HepG2 (cell line): ENCODE data around the gene CEP170. TPM values are rescaled to one million over a fixed set of nuclear protein-coding genes. Genes with fewer than 3 reads are reported as not detected.

Source experiments
- BCL3 ChIP-seq: sonication (generic); formaldehyde crosslinking; IDR thresholded peaks from 2 replicates; pipeline ENCODE4 v1.5.1; 2020; ENCODE audit warnings: mild to moderate bottlenecking, missing genetic modification reagents, moderate library complexity
- CHD2 ChIP-seq: IDR thresholded peaks from 2 replicates; pipeline ENCODE4 v1.6.1; 2011; ENCODE audit warnings: low read depth, low read length, improper control_type of control experiment
- CREB1 ChIP-seq, 2 experiments: fragments of 450-650 bp in 1 of 2; IDR thresholded peaks; 2 replicates each; pipeline ENCODE4 v1.6.1; 2016 to 2017; ENCODE audit warnings: control low read depth in 1 of 2, mild to moderate bottlenecking in 1 of 2, missing compliant biosample characterization in 1 of 2, missing genetic modification characterization in 1 of 2
- ERF ChIP-seq: IDR thresholded peaks from 2 replicates; pipeline ENCODE4 v1.6.1; 2018; ENCODE audit warnings: missing biosample characterization, missing genetic modification reagents
- ETV5 ChIP-seq: IDR thresholded peaks from 2 replicates; pipeline ENCODE4 v1.6.1; 2018; ENCODE audit warnings: missing biosample characterization, missing genetic modification reagents, inconsistent platforms, borderline replicate concordance
- FOSL2 ChIP-seq: sonication (generic); formaldehyde crosslinking; IDR thresholded peaks from 2 replicates; pipeline ENCODE4 v1.4.0; 2020; ENCODE audit warnings: missing genetic modification reagents
- GATAD2A ChIP-seq: IDR thresholded peaks from 2 replicates; pipeline ENCODE4 v1.6.1; 2016
- NCOA1 ChIP-seq: sonication (generic); formaldehyde crosslinking; IDR thresholded peaks from 2 replicates; pipeline ENCODE4 v1.9.0; 2021; ENCODE audit warnings: missing genetic modification reagents
- NONO ChIP-seq, 2 experiments: fragments of 450-650 bp in 1 of 2; sonication (generic) in 1 of 2; formaldehyde crosslinking in 1 of 2; IDR thresholded peaks in 1 of 2; conservative IDR thresholded peaks in 1 of 2; 2 replicates each; pipeline versions ENCODE4 v1.6.1 to v1.8.0; 2017 to 2022; ENCODE audit warnings: mild to moderate bottlenecking in 1 of 2, missing genetic modification reagents in 1 of 2, moderate library complexity in 1 of 2
- RAD51 ChIP-seq: fragments of 450-650 bp; IDR thresholded peaks from 2 replicates; pipeline ENCODE4 v1.6.1; 2016; ENCODE audit warnings: borderline replicate concordance
- RBM39 ChIP-seq: fragments of 200-400 bp; formaldehyde crosslinking; IDR thresholded peaks from one replicate; pipeline ENCODE4 v1.6.1; 2018; ENCODE audit warnings: antibody characterized with exemption, mild to moderate bottlenecking, low read depth, low read length; ENCODE audit not compliant: poor library complexity, severe bottlenecking
- SCMH1 ChIP-seq: sonication (generic); formaldehyde crosslinking; IDR thresholded peaks from 2 replicates; pipeline ENCODE4 v1.9.0; 2021; ENCODE audit warnings: missing genetic modification reagents, mild to moderate bottlenecking, borderline replicate concordance
- SPEN ChIP-seq: sonication (generic); formaldehyde crosslinking; IDR thresholded peaks from 2 replicates; pipeline ENCODE4 v1.5.1; 2020; ENCODE audit warnings: low read depth, mild to moderate bottlenecking, missing genetic modification reagents
- UBTF ChIP-seq: sonication (generic); formaldehyde crosslinking; IDR thresholded peaks from 2 replicates; pipeline ENCODE4 v1.4.0; 2020; ENCODE audit warnings: mild to moderate bottlenecking, missing genetic modification reagents
- YEATS2 ChIP-seq: sonication (generic); formaldehyde crosslinking; IDR thresholded peaks from 2 replicates; pipeline ENCODE4 v1.4.0; 2020; ENCODE audit warnings: missing genetic modification reagents, borderline replicate concordance
- YEATS4 ChIP-seq: sonication (generic); formaldehyde crosslinking; IDR thresholded peaks from 2 replicates; pipeline ENCODE4 v1.4.0; 2020; ENCODE audit warnings: missing genetic modification reagents, borderline replicate concordance
- ZBTB2 ChIP-seq: sonication (generic); formaldehyde crosslinking; IDR thresholded peaks from 2 replicates; pipeline ENCODE4 v1.8.0; 2022; ENCODE audit warnings: low read depth, missing genetic modification reagents
- ZBTB43 ChIP-seq: sonication (generic); formaldehyde crosslinking; conservative IDR thresholded peaks from 2 replicates; pipeline ENCODE4 v1.4.0; 2020; ENCODE audit warnings: missing genetic modification reagents
- ZNF143 ChIP-seq: sonication (generic); formaldehyde crosslinking; IDR thresholded peaks from 2 replicates; pipeline ENCODE4 v1.4.0; 2020; ENCODE audit warnings: missing genetic modification reagents
- ZNF274 ChIP-seq: sonication (generic); formaldehyde crosslinking; IDR thresholded peaks from 2 replicates; pipeline ENCODE4 v1.5.1; 2020; ENCODE audit warnings: mild to moderate bottlenecking, missing genetic modification reagents
- ZNF451 ChIP-seq: sonication (generic); formaldehyde crosslinking; IDR thresholded peaks from 2 replicates; pipeline ENCODE4 v1.5.0; 2020; ENCODE audit warnings: mild to moderate bottlenecking, missing genetic modification reagents
- ZNF781 ChIP-seq: sonication (generic); formaldehyde crosslinking; IDR thresholded peaks from 2 replicates; pipeline ENCODE4 v1.5.1; 2020; ENCODE audit warnings: borderline replicate concordance, mild to moderate bottlenecking, missing genetic modification reagents; ENCODE audit errors: not compliant biosample characterization
- polyA plus RNA-seq, 8 experiments: library from polyadenylated mRNA; depleted of rRNA in 3 of 8; stranded (reverse) in 7 of 8; unstranded in 1 of 8; fragments of >200 nt; fragmentation: Illumina TruSeq in 4 of 8; extraction: Trizol in 4 of 8; gene quantifications; 2 replicates each; pipeline versions ENCODE4 v1.2.1 to v1.2.3, GENCODE V29; 2011 to 2016; ENCODE audit warnings: low read depth in 4 of 8, missing spikeins in 1 of 8, mixed read lengths in 1 of 8; ENCODE audit not compliant: insufficient read depth in 1 of 8
- total RNA-seq, 5 experiments: library from RNA; depleted of rRNA; stranded (reverse); fragments of >200 nt; fragmentation: Illumina TruSeq; extraction: Trizol; gene quantifications; 2 replicates each; pipeline ENCODE4 v1.2.3, GENCODE V29; 2016; ENCODE audit warnings: low read depth in 1 of 5

Gene CEP170
- total and polyA plus RNA-seq, 2 of the 13 experiments (the other 11 are each of a cell fraction or from before 2014, with no cell fraction given), result 23.0 to 28.6 TPM

- TF ChIP-seq GATAD2A (CRISPR knock-in tag), result 0 out of 2 replicates have a peak, but pooled peaks have one; percentile 14
- TF ChIP-seq CHD2, result 0 out of 2 replicates have a peak, but pooled peaks have one; percentile 58
- TF ChIP-seq ZNF143 (CRISPR knock-in tag), result peak; percentile 88
- TF ChIP-seq RAD51, result no peak
- no peak for TF ChIP-seq BCL3 (CRISPR knock-in tag)
- peak; percentile 39 for TF ChIP-seq ZNF781 (CRISPR knock-in tag)
- TF ChIP-seq UBTF (CRISPR knock-in tag), result peak; percentile 79
- 0 out of 2 replicates have a peak, but pooled peaks have one; percentile 32 for TF ChIP-seq ZNF451 (CRISPR knock-in tag)
- TF ChIP-seq YEATS4 (CRISPR knock-in tag), result peak; percentile 67
- peak; percentile 85; the same call in 1 of the 2 replicates for TF ChIP-seq SPEN (CRISPR knock-in tag)
- TF ChIP-seq ZBTB2 (CRISPR knock-in tag), result 0 out of 2 replicates have a peak, but pooled peaks have one; percentile 45
- no peak for TF ChIP-seq SCMH1 (CRISPR knock-in tag)
- TF ChIP-seq NCOA1, result no peak
- TF ChIP-seq FOSL2 (CRISPR knock-in tag), result no peak
- no peak for TF ChIP-seq NONO (IDR thresholded peaks at IDR 0.05)
- peak; percentile 64; the same call in 1 of the 2 replicates for TF ChIP-seq NONO (CRISPR knock-in tag; conservative IDR thresholded peaks at IDR 0.05)
- 0 out of 2 replicates have a peak, but pooled peaks have one; percentile 35 for TF ChIP-seq ZBTB43
- TF ChIP-seq CREB1 (IDR thresholded peaks at IDR 0.05), result no peak
- peak; percentile 65; the same call in 1 of the 2 replicates for TF ChIP-seq CREB1 (CRISPR knock-in tag; IDR thresholded peaks at IDR 0.05)
- peak; percentile 62; the same call in 1 of the 2 replicates for TF ChIP-seq ERF (CRISPR knock-in tag)
- peak; percentile 34; the same call in 1 of the 2 replicates for TF ChIP-seq ETV5
- TF ChIP-seq RBM39, result peak; percentile 77
- TF ChIP-seq ZNF274 (CRISPR knock-in tag), result 0 out of 2 replicates have a peak, but pooled peaks have one; percentile 28
- TF ChIP-seq YEATS2, result peak; percentile 76; the same call in 1 of the 2 replicates
Observed at GRCh38 chr1:243255791-243256512, 871 bp upstream of the CEP170 start, which contains the start of gene SDCCAG8 (continued).
